Bone marrow (tissue), 2 donors: ENCODE results near the gene GPHN.
"Not testable (repeated sequence)": the region's sequence is repeated elsewhere in the genome, so short reads cannot be mapped to it uniquely, and the experiment has no call there.

Experiments
- DNase-seq, 2 donors: peaks; one replicate each; lab custom pipeline; 2025; lab: John Stamatoyannopoulos, UW

Gene GPHN

DNA sequence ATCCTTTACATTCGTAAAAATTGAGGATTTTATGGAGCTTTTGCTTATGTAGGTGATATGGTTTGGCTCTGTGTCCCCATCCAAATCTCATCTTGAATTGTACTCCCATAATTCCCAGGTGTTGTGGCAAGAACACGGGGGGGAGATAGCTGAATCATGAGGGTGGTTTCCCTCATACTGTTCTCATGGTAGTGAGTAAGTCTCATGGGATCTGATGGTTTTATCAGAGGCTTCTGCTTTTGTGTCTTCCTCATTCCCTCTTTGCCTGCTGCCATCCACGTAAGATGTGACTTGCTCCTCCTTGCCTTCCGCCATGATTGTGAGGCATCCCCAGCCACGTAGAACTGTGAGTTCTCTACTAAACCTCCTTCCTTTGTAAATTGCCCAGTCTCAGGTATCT is 5.1 kb upstream of the GPHN start:
- not testable (repeated sequence) for DNase-seq

DNA sequence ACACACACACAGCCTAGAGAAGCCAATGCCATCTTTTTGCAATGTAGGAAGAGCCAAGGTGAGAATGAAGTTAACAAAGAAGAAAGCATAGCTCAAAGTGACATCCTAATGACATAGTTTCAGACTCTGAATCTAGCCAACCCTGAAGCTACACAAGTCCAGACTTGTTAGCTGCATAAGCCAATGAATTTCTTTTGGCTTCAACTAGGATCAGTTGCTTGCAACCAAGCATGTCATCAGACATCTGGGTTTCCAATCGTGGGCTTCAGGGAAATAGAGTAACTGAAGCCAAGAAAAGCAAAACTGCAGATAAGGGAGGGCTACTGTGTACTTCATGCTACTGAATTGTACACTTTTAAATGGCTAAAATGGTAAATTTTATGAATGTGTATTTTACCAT is 4.4 kb upstream of the GPHN start:
- no peak for DNase-seq

DNA sequence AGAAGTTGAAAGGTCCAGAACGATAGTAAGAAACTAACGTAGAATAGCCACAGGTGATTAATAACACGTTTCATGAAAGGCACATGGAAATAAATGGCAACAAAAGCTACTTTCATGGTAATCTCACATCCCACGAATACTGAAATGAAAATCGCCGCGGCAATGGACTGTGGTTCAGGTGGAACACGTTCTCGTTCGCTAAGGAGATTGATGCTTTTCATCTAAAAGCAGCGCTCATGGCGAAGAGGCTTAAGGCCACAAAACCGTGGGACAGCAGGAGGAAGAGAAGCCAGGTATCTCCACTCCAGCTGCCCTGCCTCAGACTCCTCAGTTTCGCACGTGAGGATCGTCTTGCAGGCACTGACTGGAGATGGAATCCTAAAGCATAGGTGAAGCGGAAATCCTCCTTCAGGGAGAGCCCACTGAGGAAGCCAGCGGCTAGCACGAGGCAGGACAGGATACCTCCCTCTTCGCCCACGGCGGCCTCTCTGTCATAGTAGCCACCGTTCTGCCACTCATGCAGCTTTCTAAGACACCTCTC is 696 bp upstream of the GPHN start:
- DNase-seq: no peak

DNA sequence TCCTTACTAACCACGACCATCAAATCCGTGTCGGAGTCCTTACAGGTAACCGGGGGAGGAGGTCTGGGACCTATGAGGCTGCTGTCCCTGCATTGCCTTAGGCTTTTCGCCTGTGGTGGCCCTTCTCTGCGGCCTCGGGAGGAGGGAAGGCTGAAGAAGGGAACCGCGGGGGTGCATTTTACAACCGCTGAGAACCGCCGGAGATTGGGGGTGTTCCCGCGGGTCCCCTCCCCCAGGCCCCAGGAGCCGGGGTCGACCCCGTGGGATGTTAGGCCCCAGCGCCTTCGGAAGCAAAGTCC is 549 bp downstream of the GPHN start:
- DNase-seq: no peak

DNA sequence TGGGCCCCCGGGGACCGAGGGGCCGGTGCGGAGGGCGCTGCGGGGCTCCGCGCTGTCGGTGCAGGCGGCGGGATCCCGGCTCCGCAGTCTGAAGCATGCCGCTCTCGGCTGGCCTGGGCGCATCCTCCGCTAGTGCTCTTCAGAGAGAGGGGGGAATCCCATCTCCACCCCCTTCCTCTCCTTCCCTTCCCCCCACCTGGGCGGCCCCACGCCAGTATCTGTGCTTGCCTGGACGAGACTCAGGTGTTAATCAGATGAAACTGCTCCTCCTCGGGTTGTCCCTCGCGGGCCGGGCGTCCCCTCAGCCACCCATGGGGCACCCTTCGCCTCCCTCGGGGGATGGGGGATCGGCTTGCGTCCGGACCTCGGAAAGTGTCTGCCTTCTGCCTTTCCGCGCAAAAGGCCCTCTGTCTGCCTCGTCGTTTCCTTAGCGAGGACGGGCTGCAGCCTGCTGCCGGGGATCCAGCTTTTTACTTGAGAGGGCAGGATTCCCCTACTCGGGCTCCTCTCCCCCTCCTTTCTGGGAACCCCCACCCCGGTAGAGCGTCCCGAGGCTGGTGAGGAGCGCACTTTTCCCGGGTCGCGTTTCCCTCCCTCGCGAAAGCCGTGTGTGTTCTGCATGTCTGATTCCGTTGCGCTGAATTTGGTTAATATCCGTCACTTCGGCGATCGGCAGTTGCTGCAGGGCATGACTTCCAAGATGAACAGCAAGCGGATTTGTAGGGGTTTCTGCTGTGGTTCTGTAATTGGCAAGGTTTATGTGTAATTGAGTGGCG is 1.1 kb downstream of the GPHN start:
- DNase-seq: no peak

DNA sequence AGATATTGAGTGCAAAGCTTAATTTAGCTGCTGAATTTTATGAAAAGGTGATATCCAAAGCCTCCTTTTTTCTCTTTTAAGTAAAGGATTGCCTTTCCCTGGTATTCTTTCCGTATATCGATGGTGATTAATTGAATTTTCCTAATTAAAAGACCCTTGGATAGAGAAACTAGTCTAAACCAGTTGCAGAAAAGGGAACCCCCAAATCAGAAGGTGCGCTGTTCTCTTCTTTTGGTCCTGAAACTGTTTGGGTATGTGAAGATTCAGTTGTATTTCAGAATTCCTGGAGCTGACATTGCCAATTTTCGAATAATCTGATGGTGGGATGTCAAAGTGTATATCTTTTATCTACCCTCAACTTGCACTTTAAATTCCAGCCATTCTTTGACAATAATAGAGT is 1.9 kb downstream of the GPHN start:
- no peak for DNase-seq

DNA sequence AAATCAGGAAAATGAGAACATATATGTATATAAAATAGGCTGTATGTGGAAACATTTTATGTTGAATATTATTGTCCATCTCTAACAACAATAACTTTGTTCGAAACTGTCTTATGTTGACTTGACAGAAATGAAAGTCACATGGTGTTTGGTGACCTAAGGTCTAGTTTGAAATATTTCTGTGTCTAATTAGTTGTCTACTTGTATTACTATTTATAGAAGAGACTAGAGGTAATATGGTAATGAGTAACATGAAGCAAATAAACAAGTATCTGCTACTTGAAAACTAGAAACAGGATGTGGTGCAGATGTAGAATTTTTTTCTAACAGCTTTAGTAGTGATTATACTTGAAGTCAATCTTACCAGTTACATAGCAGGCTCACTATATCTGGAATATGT is 3.9 kb downstream of the GPHN start:
- no peak for DNase-seq

DNA sequence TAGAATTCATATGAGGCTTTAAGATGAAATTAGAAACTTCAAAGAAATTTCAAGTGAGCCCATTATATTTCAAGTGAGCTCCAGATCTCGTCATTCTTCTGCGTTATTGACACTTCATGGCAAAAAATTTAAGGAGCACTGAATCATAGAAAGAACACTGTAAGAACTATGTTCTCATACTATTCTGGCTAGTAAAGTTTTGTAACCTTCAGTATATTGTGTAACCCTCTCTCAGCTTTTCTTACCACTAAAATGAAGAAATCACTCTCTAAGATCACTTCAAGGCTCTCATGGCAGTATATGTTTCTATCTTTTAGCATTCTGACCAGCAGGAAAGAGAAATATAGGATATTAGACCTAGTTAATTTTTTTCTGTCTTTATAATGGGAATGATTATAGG is 6.3 kb downstream of the GPHN start:
- DNase-seq: no peak

DNA sequence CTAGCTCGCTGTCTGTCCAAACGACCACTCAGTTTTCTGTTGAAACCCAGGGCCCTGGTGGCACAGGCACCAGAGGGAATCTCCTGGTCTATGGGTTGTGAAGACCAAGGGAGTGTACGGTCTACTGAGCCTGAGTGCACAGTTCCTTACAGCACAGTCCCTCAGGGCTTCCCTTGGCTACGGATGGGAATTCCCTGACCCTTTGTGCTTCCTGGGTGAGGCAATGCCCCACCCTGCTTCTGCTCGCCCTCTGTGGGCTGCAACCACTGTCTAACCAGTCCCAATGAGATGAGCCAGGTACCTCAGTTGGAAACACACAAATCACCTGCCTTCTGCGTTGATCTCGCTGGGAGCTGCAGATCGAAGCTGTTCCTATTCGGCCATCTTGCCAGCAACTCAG is 22.6 kb downstream of the GPHN start:
- no peak for DNase-seq

DNA sequence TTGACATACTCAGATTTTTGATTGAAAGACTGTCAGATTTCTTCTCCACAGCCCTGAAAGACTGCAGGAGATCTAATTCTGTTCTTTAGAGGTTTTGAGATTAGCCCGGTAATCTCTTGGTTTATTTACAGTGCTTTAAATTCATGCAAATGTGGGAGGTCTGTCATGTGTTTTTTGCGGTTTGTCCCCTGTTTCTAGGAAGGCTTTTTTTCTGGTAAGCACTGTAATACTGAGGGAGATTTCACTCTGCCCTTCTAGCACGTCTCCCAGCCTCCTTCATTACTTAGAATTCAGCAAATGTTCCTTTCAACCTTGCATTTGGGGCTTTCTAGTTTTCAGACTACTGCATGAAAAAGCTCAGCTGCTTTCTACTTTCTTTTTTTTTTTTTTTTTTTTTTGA is 31.1 kb downstream of the GPHN start:
- DNase-seq: no peak

DNA sequence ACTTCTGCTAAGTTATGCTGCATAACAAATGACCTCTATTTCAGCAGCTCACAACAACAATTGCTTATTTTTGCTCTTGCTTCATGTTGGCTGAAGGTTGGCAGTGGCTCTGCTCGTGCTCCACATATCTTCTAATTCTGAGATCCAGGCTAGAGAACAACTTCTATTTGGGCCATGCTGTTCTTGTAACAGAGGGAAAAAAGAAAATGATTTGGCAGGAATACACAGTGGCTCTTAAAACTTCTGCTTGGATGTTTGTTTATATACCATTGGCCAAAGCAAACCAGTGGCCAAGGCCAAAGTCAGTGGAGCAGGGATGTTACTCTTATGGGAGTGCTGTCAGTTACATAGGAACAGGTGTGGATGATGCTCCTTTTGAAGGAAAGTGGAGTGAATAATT is 32.1 kb downstream of the GPHN start:
- DNase-seq: no peak

DNA sequence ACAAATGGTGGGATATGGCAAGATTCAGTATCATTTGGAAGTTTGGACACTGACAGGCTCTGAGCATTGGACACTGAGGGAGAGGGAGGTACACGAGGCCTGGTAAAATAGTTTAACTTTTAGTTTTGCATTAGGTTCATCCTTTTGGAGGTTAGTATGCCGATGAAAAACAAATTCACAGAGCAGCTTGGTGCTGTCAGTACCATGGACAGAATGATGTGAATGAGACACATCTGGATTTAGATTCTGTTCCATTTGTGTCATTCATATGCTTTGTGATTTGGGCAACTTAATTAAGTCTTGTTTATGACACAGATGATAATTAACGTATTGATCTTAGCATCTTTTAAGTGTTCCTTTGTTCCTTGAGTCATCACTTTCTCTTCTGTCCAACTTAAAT is 33.7 kb downstream of the GPHN start:
- DNase-seq: no peak

DNA sequence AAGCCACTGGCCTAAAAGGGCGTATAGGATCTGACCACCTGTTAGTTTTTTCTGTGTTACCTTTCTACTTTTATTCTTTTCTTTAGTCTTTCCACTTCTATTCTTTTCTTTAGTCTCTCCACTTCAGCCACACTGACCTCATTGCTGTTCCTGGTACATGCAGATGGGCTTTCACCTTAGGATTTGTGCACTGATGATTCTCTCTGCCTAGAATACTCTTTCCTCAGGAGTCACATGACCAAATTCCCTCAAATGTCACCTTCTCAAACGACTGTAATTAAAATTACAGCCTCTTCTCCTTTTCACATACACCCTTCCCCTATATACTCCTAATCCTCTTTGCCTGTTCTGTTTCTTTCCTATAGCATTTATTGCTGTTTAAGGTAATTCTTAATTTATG is 36.0 kb downstream of the GPHN start:
- DNase-seq: no peak

DNA sequence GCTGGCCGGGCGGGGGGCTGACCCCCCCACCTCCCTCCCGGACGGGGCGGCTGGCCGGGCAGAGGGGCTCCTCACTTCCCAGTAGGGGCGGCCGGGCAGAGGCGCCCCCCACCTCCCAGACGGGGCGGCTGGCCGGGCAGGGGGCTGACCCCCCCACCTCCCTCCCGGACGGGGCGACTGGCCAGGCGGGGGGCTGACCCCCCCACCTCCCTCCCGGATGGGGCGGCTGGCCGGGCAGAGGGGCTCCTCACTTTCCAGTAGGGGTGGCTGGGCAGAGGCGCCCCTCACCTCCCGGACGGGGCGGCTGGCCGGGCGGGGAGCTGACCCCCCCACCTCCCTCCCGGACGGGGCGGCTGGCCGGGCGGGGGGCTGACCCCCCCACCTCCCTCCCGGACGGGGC is 37.2 kb downstream of the GPHN start:
- DNase-seq: not testable (repeated sequence)

DNA sequence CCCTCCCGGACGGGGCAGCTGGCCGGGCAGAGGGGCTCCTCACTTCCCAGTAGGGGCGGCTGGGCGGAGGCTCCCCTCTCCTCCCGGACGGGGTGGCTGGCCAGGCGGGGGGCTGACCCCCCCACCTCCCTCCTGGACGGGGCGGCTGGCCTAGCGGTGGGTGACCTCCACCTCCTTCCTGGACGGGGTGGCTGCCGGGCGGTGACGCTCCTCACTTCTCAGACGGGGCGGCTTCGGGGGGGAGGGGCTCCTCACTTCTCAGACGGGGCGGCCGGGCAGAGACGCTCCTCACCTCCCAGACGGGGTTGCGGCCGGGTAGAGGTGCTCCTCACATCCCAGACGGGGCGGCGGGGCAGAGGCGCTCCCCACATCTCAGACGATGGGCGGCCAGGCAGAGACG is 37.8 kb downstream of the GPHN start:
- not testable (repeated sequence) for DNase-seq

DNA sequence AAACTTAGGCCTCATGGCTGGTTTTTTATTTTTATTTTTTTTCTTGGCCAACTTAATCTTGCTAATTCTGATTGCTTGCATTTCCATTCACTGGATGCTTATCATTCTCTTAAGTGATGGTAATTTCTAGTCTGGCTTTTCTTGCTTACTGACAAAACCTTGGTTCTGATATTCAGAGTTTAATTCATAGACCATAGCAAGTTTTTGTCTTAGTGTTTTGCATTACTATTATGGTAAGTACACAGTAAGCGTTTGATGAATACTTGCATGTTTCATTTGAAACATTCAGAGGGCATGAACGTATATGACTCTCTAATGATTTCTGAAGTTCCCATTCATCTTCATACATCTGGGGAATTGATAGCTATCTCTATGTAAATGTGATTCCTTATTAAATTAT is 55.8 kb downstream of the GPHN start:
- no peak for DNase-seq

DNA sequence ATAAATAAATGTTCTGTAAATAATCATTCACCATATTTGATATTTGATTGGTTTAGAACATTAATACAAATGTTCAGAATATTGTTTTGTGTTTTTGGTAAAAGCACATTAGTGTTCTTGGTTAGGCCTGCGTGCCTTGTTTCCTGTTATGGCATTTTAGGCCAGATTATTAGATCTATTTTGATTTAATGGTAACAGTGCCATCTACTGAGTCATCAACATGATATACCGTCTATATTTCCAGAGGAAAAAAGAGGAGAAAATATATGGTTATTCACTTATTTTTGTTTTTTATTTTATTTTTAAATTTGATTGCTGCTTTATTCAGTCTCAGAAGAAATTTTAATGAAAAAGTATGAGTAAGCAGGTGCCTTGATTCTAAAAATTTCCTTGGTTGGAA is 60.3 kb downstream of the GPHN start:
- no peak for DNase-seq

DNA sequence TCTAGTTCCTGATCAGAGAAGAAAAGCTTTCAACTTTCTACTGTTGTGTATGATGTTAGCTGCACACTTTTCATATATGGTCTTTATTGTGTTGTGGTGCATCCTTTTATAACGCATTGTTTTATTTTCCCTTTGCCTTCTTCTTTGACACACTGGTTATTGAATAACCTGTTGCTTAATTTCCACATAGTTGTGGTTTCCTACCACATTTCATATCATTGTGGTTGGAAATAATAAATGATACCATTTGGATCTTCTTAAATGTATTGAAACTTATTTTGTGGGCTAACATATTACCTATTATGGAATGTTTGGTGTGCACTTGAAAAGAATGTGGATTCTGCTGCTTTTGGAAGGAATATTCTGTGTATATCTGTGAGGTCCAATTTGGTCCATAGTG is 64.9 kb downstream of the GPHN start:
- no peak for DNase-seq

DNA sequence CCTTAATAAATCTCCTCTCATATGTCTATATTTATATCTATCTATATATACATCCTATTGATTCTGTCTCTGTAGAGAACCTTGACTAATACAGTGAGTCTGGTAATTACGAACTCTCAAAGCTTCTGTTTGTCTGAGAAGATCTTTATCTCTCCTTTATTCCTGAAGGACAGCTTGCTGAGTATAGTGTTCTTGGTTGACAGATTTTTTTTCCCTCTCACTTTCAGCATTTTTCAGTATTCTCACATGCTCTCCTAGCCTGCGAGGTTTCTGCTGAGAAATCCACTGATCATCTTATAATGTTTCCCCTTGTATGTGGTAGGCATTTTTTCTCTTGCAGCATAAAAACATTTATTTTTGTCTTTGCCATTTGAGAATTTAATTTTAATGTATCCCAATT is 67.1 kb downstream of the GPHN start:
- no peak for DNase-seq

DNA sequence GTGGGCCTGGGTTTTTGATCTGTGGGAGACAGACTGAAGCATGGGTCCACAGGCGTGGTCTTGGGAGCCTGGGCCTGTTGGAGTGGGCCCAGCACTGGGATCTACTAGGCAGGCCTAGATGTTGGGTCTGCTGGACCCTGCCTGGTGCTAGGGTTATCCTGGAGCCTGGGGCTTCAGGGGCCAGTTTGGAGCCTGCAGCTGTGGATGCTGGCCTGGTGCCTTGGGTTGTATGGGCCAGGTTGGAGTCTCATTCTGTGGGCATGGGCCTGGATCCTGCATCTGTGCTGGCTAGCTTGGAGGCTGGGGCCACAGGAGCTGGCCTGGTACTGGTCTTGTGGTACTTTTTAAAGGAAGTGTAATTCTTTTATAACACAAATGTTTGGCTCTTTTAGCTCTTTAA is 68.0 kb downstream of the GPHN start:
- no peak for DNase-seq

DNA sequence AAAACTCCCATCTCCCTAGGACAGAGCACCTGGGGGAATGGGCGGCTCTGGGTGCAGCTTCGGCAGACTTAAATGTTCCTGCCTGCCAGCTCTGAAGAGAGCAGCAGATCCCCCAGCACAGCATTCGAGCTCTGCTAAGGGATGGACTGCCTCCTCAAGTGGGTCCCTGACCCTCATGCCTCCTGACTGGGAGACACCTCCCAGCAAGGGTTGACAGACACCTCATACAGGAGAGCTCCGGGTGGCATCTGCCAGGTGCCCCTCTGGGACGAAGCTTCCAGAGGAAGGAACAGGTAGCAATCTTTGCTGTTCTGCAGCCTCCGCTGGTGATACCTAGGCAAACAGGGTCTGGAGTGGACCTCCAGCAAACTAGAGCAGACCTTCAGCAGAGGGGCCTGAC is 79.8 kb downstream of the GPHN start:
- not testable (repeated sequence) for DNase-seq

DNA sequence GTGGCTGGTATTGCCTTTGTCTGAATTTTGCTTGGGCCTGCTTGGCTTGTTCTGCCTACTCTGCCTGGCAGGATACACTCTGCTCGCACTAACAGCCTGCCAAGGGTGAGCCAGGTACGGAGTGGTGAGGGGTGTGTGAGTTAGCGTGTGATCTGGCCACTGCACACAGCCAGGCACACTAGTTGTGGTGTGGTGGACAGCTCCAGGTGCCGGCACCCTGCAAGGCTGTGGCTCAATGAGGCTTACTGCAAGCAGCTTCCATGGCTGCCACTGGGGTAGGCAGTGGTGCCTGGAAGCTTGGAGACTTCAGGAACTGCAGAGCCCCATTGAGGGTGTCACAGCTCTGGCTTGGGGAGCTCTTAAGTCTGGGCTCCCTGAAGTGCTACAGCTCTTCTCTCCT is 87.4 kb downstream of the GPHN start:
- no peak for DNase-seq

DNA sequence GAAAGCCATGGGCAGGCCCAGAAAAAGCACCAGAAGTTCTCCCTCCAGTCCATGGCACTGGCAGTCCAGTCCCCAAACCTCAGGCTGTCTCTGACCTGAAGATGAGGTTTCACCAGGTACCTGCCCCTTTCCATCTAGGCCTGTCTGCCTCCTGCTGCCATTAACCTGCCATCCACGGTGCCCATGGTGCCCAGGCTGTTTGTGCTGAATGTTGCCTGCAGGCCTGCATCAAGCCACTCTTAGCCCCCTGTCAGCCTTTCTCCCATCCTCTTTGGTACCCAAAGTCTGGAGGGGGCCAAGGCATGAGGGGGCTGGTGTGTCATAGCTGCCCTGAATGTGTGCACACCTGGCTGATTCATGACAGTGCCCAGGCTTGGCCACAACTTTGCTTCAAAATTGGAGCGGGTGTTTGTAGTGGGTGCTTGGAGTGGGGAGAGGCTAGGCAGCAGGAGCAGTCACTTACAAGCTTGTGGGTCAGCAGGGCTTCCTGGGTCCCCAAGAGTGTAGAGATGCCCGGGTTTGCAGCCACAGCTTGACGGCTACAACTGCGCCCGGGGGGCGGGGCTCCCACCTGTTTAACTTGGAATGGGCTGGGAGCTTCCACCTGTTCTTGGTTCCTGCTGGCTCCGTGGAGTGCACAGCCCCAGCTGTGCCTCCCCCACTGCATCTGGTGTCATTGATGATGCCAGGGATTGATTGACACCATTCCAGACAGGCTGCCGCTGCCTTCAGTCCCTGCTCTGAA is 88.5 kb downstream of the GPHN start:
- DNase-seq: no peak

DNA sequence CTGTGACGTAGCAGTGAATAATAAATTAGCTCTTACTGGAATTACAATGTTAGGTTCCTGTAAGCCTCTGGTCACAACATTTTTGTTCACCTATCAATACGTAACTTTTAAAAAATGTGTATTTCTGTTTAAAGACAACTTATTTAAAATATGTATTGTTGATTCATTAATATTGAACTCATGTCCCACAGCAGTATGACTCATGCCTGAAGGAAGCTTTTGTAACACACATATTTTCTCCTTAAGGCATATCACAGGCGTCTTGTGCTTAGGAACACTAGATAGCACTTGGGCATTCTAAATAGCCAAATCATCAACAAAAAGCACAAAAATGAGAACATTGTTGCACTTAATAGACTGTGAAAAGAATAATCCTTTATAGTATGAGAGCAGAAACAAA is 92.5 kb downstream of the GPHN start:
- DNase-seq: no peak
